HG02943 (cell line): ENCODE measurements around the gene ZMAT5.

Source experiments
- ATAC-seq: cut with Tn5 transposase; IDR thresholded peaks from one replicate; pipeline ENCODE4 v1.9.1; 2021; ENCODE audit warnings: mild to moderate bottlenecking, low read depth, moderate library complexity; ENCODE audit not compliant: unreplicated experiment

Gene ZMAT5

DNA sequence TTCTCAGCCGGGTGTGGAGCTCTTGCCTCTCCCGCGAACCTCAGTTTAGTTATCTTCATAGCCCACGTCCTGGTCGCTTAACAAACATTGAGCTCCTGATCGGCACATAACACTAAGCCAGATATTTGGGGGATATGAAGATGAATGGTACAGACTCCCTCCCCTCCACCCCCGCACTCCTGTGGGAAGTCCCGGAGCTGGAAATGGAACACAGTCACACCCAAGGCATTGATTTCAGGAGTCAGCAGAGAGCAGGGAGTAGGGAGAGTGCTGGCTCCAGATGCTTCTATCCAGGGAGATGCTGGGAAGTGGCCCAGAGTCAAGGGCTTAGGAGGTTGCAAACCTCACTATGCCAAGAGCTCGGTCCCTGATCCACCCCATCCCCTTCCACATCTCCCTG is 73.1 kb downstream of the ZMAT5 start:
- no peak for ATAC-seq

GRCh38 chr22:29693161-29693560 is 73.6 kb downstream of the ZMAT5 start:
- no peak for ATAC-seq

GRCh38 chr22:29692327-29692640 is 74.5 kb downstream of the ZMAT5 start:
- no peak for ATAC-seq

DNA sequence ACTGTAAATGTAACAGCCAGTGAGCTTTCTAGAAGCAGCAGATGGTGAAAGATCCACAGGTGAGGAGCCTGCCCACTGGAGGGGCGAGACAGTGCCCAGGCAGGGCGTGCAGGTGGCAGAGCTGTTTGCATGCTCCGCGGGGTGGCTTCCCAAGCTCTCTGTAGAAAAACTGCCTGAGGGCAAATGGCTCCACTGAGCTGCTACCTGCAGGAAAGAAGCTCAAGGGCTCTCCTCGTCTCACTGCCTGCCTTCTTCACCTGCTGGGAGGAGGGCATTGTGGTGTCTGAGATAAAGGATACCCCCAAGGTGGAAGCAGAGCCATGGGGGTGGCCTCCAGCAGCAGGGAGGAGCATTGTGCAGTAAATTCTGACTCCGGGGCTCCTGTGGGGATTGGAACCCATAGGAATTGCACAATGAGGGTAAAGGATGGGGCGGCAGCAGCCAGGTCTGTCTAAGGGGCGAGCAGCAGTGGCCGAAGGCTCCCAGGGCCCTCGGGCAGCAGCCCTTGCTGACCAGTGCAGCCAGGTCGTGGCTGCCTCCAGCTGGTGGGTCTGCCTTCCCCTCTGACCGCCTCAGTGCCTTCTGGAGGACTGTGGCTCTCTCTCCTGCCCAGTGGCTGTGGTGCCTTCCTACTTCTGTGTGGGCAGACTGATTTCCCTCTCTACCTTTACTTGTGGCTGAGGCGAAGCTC is 75.0 kb downstream of the ZMAT5 start:
- ATAC-seq, result no peak

GRCh38 chr22:29690476-29690875 is 76.3 kb downstream of the ZMAT5 start:
- ATAC-seq, result no peak

- no peak for ATAC-seq
Observed at GRCh38 chr22:29689880-29690213, 77.0 kb downstream of the ZMAT5 start.

DNA sequence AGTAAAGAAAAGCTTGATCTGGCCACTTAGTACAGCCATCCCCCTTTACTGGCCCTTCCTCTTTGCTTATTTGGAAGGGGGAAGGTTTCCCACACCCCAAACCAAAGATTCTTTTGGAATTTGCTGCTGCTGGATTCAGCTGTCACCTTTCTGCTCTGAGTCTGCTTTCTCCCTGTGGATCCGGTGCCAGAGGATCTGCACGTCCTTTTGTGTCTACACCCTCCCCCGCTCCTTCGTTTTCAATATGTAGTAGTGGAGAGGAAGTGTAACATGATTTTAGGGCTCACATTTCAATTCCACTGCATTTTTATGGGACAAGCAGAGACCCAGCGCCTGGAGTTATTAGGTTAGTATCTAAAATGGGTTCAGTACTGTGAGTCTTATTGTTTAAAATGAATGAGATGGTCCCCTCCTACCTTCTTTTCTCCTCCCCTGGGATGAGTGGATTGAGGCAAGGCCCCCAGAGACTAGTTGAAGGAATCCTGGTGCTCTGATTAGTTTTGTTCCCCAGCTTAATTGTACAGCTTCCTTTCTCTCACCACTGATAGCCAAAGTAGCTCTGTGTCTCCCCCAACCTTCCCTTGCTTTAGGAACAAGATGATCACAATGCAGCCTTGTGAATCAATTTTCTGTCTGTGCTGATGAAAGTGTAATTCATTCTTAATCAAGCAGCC is 77.5 kb downstream of the ZMAT5 start:
- ATAC-seq, result no peak

- ATAC-seq, result no peak
Observed at GRCh38 chr22:29684244-29684643, 82.6 kb downstream of the ZMAT5 start.

DNA sequence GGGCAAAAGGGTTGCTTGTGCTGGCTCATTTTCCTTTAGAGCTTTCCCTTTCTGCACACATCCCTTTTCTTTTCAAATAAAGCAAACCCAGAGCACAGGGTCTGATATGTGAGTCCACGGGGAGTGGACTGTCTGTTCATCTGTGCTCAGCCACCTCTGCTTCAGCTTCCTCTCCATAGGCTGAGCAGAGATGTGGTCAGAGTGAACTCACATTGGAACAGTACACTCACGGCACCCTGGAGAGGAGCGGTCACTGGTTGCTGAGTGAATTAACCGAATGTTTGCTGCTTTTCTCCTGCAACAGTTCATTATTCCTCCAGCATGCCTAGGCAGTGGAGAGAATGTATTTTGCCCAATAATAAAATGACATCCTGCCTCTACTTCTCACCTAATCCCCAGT is 83.3 kb downstream of the ZMAT5 start:
- ATAC-seq, result no peak
